Measurements from ENCODE around the gene ST7.

ST7 gene

GRCh38 chr7:117273325-117273724, 320.0 kb downstream of the ST7 start:
- DNase-seq (ENCODE audit: low spot score) = no peak

- DNase-seq (ENCODE audit: low spot score) = no peak
Measured at GRCh38 chr7:117273814-117274225, 320.5 kb downstream of the ST7 start.

GRCh38 chr7:117274951-117275350, 321.6 kb downstream of the ST7 start:
- no peak for DNase-seq (ENCODE audit: low spot score)

- DNase-seq (ENCODE audit: low spot score) = no peak
Measured at GRCh38 chr7:117277576-117277975, 324.3 kb downstream of the ST7 start.

GRCh38 chr7:117278040-117278439, 324.7 kb downstream of the ST7 start:
- DNase-seq (ENCODE audit: low spot score) = no peak

- no peak for DNase-seq (ENCODE audit: low spot score)
Measured at GRCh38 chr7:117279203-117279602, 325.9 kb downstream of the ST7 start.
